ENCODE measurements around the gene CAV2.
"Not testable (repeated sequence)": the region's sequence is repeated elsewhere in the genome, so short reads cannot be mapped to it uniquely, and the experiment has no call there.

The CAV2 gene

GRCh38 chr7:116484389-116484788, 15.1 kb upstream of the CAV2 start:
- H3K4me3 Mint-ChIP-seq; H3K4me1 Mint-ChIP-seq (ENCODE audit: low read depth); H3K36me3 Mint-ChIP-seq (ENCODE audit: low read depth); DNase-seq; H3K27ac Mint-ChIP-seq; H3K9me3 Mint-ChIP-seq: not testable (repeated sequence)
- H3K27me3 Mint-ChIP-seq: peaks cover 45% of the 10 kb centered on the region

- Mint-ChIP-seq H3K27me3 (peaks cover 55% of the 10 kb centered on the region), H3K4me1 (ENCODE audit: low read depth) (no peaks in the 10 kb centered on the region), H3K27ac (no peak overlapping the region), H3K4me3 (no peak overlapping the region), H3K36me3 (ENCODE audit: low read depth) (no peaks in the 10 kb centered on the region), H3K9me3 (no peaks in the 10 kb centered on the region)
- DNase-seq: no peak
These were observed 11.5 kb upstream of the CAV2 start for GRCh38 chr7:116487907-116488521.

GRCh38 chr7:116490351-116490750, 9.2 kb upstream of the CAV2 start:
- H3K4me1 Mint-ChIP-seq (ENCODE audit: low read depth): no peaks in the 10 kb centered on the region
- H3K9me3 Mint-ChIP-seq: no peaks in the 10 kb centered on the region
- DNase-seq: no peak
- H3K27me3 Mint-ChIP-seq: peaks cover 50% of the 10 kb centered on the region
- H3K4me3 Mint-ChIP-seq: no peak overlapping the region
- H3K36me3 Mint-ChIP-seq (ENCODE audit: low read depth): no peaks in the 10 kb centered on the region
- H3K27ac Mint-ChIP-seq: no peak overlapping the region

GRCh38 chr7:116491887-116492653, 7.5 kb upstream of the CAV2 start:
- Mint-ChIP-seq H3K27ac (no peak overlapping the region), H3K36me3 (ENCODE audit: low read depth) (no peaks in the 10 kb centered on the region), H3K4me3 (no peak overlapping the region)

GRCh38 chr7:116492654-116493109, 6.9 kb upstream of the CAV2 start:
- H3K27ac Mint-ChIP-seq: no peak overlapping the region
- H3K4me3 Mint-ChIP-seq: no peak overlapping the region
- DNase-seq: no peak
- H3K4me1 Mint-ChIP-seq (ENCODE audit: low read depth): no peaks in the 10 kb centered on the region
- H3K9me3 Mint-ChIP-seq: no peaks in the 10 kb centered on the region
- H3K36me3 Mint-ChIP-seq (ENCODE audit: low read depth): no peaks in the 10 kb centered on the region
- H3K27me3 Mint-ChIP-seq: peaks cover 53% of the 10 kb centered on the region

More at GRCh38 chr7:116491887-116492653, 7.5 kb upstream of the CAV2 start:
- peaks cover 50% of the 10 kb centered on the region for H3K27me3 Mint-ChIP-seq
- no peaks in the 10 kb centered on the region for H3K9me3 Mint-ChIP-seq
- H3K4me1 Mint-ChIP-seq (ENCODE audit: low read depth): no peaks in the 10 kb centered on the region
- no peak for DNase-seq

GRCh38 chr7:116493449-116493848, 6.1 kb upstream of the CAV2 start:
- Mint-ChIP-seq H3K36me3 (ENCODE audit: low read depth) (no peaks in the 10 kb centered on the region), H3K4me1 (ENCODE audit: low read depth) (peaks cover 2% of the 10 kb centered on the region), H3K9me3 (no peaks in the 10 kb centered on the region), H3K27me3 (peaks cover 61% of the 10 kb centered on the region), H3K4me3 (no peak overlapping the region), H3K27ac (no peak overlapping the region)
- no peak for DNase-seq

- no peak overlapping the region for H3K4me3 Mint-ChIP-seq
- H3K9me3 Mint-ChIP-seq: no peaks in the 10 kb centered on the region
- DNase-seq: no peak
- H3K27me3 Mint-ChIP-seq: peaks cover 63% of the 10 kb centered on the region
- H3K4me1 Mint-ChIP-seq (ENCODE audit: low read depth): peaks cover 2% of the 10 kb centered on the region
- no peaks in the 10 kb centered on the region for H3K36me3 Mint-ChIP-seq (ENCODE audit: low read depth)
- no peak overlapping the region for H3K27ac Mint-ChIP-seq
These were observed 5.1 kb upstream of the CAV2 start for GRCh38 chr7:116494472-116494871.

GRCh38 chr7:116495736-116496135, 3.8 kb upstream of the CAV2 start:
- Mint-ChIP-seq H3K27me3 (peaks cover 64% of the 10 kb centered on the region), H3K4me1 (ENCODE audit: low read depth) (peaks cover 10% of the 10 kb centered on the region), H3K36me3 (ENCODE audit: low read depth) (no peaks in the 10 kb centered on the region), H3K4me3 (no peak overlapping the region), H3K9me3 (no peaks in the 10 kb centered on the region), H3K27ac (no peak overlapping the region)
- no peak for DNase-seq

GRCh38 chr7:116496653-116497052, 2.9 kb upstream of the CAV2 start:
- no peak overlapping the region for H3K4me3 Mint-ChIP-seq
- H3K27ac Mint-ChIP-seq: no peak overlapping the region
- H3K36me3 Mint-ChIP-seq (ENCODE audit: low read depth): no peaks in the 10 kb centered on the region
- DNase-seq: no peak
- H3K9me3 Mint-ChIP-seq: no peaks in the 10 kb centered on the region
- peaks cover 64% of the 10 kb centered on the region for H3K27me3 Mint-ChIP-seq
- peaks cover 12% of the 10 kb centered on the region for H3K4me1 Mint-ChIP-seq (ENCODE audit: low read depth)

- DNase-seq: no peak
- H3K27me3 Mint-ChIP-seq: peaks cover 66% of the 10 kb centered on the region
- H3K4me1 Mint-ChIP-seq (ENCODE audit: low read depth): peaks cover 12% of the 10 kb centered on the region
- no peak overlapping the region for H3K4me3 Mint-ChIP-seq
- no peaks in the 10 kb centered on the region for H3K36me3 Mint-ChIP-seq (ENCODE audit: low read depth)
- H3K9me3 Mint-ChIP-seq: no peaks in the 10 kb centered on the region
- no peak overlapping the region for H3K27ac Mint-ChIP-seq
These were observed 1.8 kb upstream of the CAV2 start for GRCh38 chr7:116497708-116498107.

GRCh38 chr7:116500078-116500853, 728 bp downstream of the CAV2 start:
- DNase-seq: peak; percentile 54
- H3K27ac Mint-ChIP-seq: no peak overlapping the region

GRCh38 chr7:116501425-116502167, 2.1 kb downstream of the CAV2 start:
- Mint-ChIP-seq H3K4me1 (ENCODE audit: low read depth) (peaks cover 12% of the 10 kb centered on the region), H3K27ac (no peak overlapping the region), H3K36me3 (ENCODE audit: low read depth) (no peaks in the 10 kb centered on the region), H3K27me3 (peaks cover 69% of the 10 kb centered on the region), H3K4me3 (no peak overlapping the region), H3K9me3 (no peaks in the 10 kb centered on the region)
- DNase-seq: no peak

More at GRCh38 chr7:116500078-116500853, 728 bp downstream of the CAV2 start:
- Mint-ChIP-seq H3K4me3 (peak overlapping the region; percentile 59), H3K4me1 (ENCODE audit: low read depth) (peaks cover 12% of the 10 kb centered on the region), H3K36me3 (ENCODE audit: low read depth) (no peaks in the 10 kb centered on the region), H3K9me3 (no peaks in the 10 kb centered on the region), H3K27me3 (peaks cover 69% of the 10 kb centered on the region)

GRCh38 chr7:116502201-116503096, 2.9 kb downstream of the CAV2 start:
- DNase-seq: no peak
- H3K27ac Mint-ChIP-seq: no peak overlapping the region
- peaks cover 66% of the 10 kb centered on the region for H3K27me3 Mint-ChIP-seq
- H3K4me3 Mint-ChIP-seq: no peak overlapping the region
- H3K9me3 Mint-ChIP-seq: no peaks in the 10 kb centered on the region
- H3K4me1 Mint-ChIP-seq (ENCODE audit: low read depth): peaks cover 12% of the 10 kb centered on the region
- no peaks in the 10 kb centered on the region for H3K36me3 Mint-ChIP-seq (ENCODE audit: low read depth)

All from activated T-cell treated with anti-CD3 and anti-CD28 coated beads, Interleukin-2, amount 50 U/mL, for 24 hours (primary cell).